ENCODE results near the gene GMEB2. TPM values are rescaled to one million over a fixed set of nuclear protein-coding genes. Genes with fewer than 3 reads are reported as not detected.
A peak's percentile ranks its signal among the peaks of the same experiment; 100 is the strongest.

The GMEB2 gene
- total and polyA plus RNA-seq, 10 of the 15 experiments (the other 5 are each of a cell fraction or from before 2014, with no cell fraction given) = 0.08 to 15.1 (median 6.9) TPM

- Histone ChIP-seq H3K36me3 (ENCODE audit: control insufficient read depth in 2 of 2, insufficient read depth in 2 of 2, low read length in 1 of 2) (peaks cover 4 to 7% of the 10 kb centered on the region in 2 experiments; a peak in 3 of 4 replicates), H4K20me1 (ENCODE audit: control insufficient read depth, insufficient read depth) (no peaks in the 10 kb centered on the region), H3K9ac (ENCODE audit: control insufficient read depth, insufficient read depth, low read length) (no peak overlapping the region), H3K4me1 (ENCODE audit: control insufficient read depth, insufficient read depth, low read length) (no peaks in the 10 kb centered on the region), H3K27me3 (replicated peaks in 1 of 2; ENCODE audit: control insufficient read depth in 2 of 2, insufficient read depth in 2 of 2, low read length in 1 of 2) (no peaks in the 10 kb centered on the region), H3K4me2 (ENCODE audit: control insufficient read depth, insufficient read depth) (no peak overlapping the region), H3K27ac (ENCODE audit: control insufficient read depth, insufficient read depth) (no peak overlapping the region), H2AFZ (ENCODE audit: control insufficient read depth, low read depth, low read length) (no peak overlapping the region), H3K4me3 (no peak overlapping the region), H3K9me3 (replicated peaks; ENCODE audit: control insufficient read depth, insufficient read depth, low read length) (no peaks in the 10 kb centered on the region), H3K79me2 (ENCODE audit: control insufficient read depth, insufficient read depth, low read length) (no peaks in the 10 kb centered on the region)
- ATAC-seq (no peak), FAIRE-seq (no peak), DNase-seq (ENCODE audit: low read depth, low spot score) (no peak)
- 0 out of 2 replicates have a peak, but pooled peaks have one; percentile 13 for TF ChIP-seq POLR2A (IDR thresholded peaks at IDR 0.05; ENCODE audit: low read depth, low read length)
- TF ChIP-seq RAD51 (IDR thresholded peaks at IDR 0.05) = no peak
- POLR2A ChIA-PET = no interaction called here
- intact Hi-C loops (cut with micrococcal nuclease; ENCODE audit: unreplicated experiment) (no loop called here), in situ Hi-C loops (cut with MboI) (no loop called here)
- CTCF ChIA-PET = no interaction called here
- RAD21 ChIA-PET (ENCODE audit: unreplicated experiment) = no interaction called here
- no TSS peak for BruUV-seq (replicated peaks)
- SMC1A ChIA-PET (ENCODE audit: uncharacterized antibody, unreplicated experiment) = no interaction called here
- WGBS (ENCODE audit: insufficient coverage, insufficient replicate concordance, low lambda C conversion rate, missing lambda C conversion rate) = 94% methylated on average over 52 of the region's 52 CpGs
Observed at GRCh38 chr20:63590218-63591146, 36.4 kb downstream of the GMEB2 start.

GRCh38 chr20:63589261-63590217 lies 37.4 kb downstream of the GMEB2 start:
- H3K4me1 ChIP-seq (ENCODE audit: control insufficient read depth, insufficient read depth, low read length) = no peaks in the 10 kb centered on the region
- POLR2A ChIA-PET = interaction anchor here (1.0 kb wide), 1 partner anchor 13 kb away, joined by 4 read pairs; no protein-coding TSS in a partner anchor
- BruUV-seq (replicated peaks) = TSS peak; percentile 38
- H3K79me2 ChIP-seq (ENCODE audit: control insufficient read depth, insufficient read depth, low read length) = no peaks in the 10 kb centered on the region
- RAD21 ChIA-PET (ENCODE audit: unreplicated experiment) = no interaction called here
- CTCF ChIA-PET = no interaction called here
- ATAC-seq (no peak), DNase-seq (ENCODE audit: low read depth, low spot score) (no peak), FAIRE-seq (no peak)
- H3K4me2 ChIP-seq (ENCODE audit: control insufficient read depth, insufficient read depth) = no peak overlapping the region
- H3K27ac ChIP-seq (ENCODE audit: control insufficient read depth, insufficient read depth) = no peak overlapping the region
- 94% methylated on average over 38 of the region's 38 CpGs for WGBS (ENCODE audit: insufficient coverage, insufficient replicate concordance, low lambda C conversion rate, missing lambda C conversion rate)
- no peaks in the 10 kb centered on the region for H3K27me3 ChIP-seq (replicated peaks in 1 of 2; ENCODE audit: control insufficient read depth in 2 of 2, insufficient read depth in 2 of 2, low read length in 1 of 2)
- H3K4me3 ChIP-seq = no peak overlapping the region
- SMC1A ChIA-PET (ENCODE audit: uncharacterized antibody, unreplicated experiment) = no interaction called here
- H3K9ac ChIP-seq (ENCODE audit: control insufficient read depth, insufficient read depth, low read length) = no peak overlapping the region
- H3K36me3 ChIP-seq (ENCODE audit: control insufficient read depth in 2 of 2, insufficient read depth in 2 of 2, low read length in 1 of 2) = peaks cover 4 to 7% of the 10 kb centered on the region in 2 experiments; a peak in 3 of 4 replicates
- no peaks in the 10 kb centered on the region for H4K20me1 ChIP-seq (ENCODE audit: control insufficient read depth, insufficient read depth)
- no peaks in the 10 kb centered on the region for H3K9me3 ChIP-seq (replicated peaks; ENCODE audit: control insufficient read depth, insufficient read depth, low read length)
- in situ Hi-C loops (cut with MboI) = no loop called here
- no peak overlapping the region for H2AFZ ChIP-seq (ENCODE audit: control insufficient read depth, low read depth, low read length)
- intact Hi-C loops (cut with micrococcal nuclease; ENCODE audit: unreplicated experiment) = no loop called here
- no peak for TF ChIP-seq ZNF384 (IDR thresholded peaks at IDR 0.05; ENCODE audit: borderline replicate concordance, low read depth, low read length)
- no peak for TF ChIP-seq USF2 (IDR thresholded peaks at IDR 0.05; ENCODE audit: borderline replicate concordance, low read depth, low read length)
- TF ChIP-seq ZBTB11 (CRISPR knock-in tag; IDR thresholded peaks at IDR 0.05) = no peak
- no peak for TF ChIP-seq IRF4 (IDR thresholded peaks at IDR 0.05; ENCODE audit: low read depth, low read length)
- TF ChIP-seq SKIL (IDR thresholded peaks at IDR 0.05; ENCODE audit: low read depth, poor library complexity, severe bottlenecking) = no peak
